Right hindlimb (tissue), 1 donor: ENCODE measurements around the gene STAC3.

Experiments
- DNase-seq: peaks from one replicate; pipeline ENCODE4 v3.0.0-alpha.2; 2018

STAC3 gene

GRCh38 chr12:57235728-57236131 is 15.3 kb downstream of the STAC3 start:
- DNase-seq, result no peak

DNA sequence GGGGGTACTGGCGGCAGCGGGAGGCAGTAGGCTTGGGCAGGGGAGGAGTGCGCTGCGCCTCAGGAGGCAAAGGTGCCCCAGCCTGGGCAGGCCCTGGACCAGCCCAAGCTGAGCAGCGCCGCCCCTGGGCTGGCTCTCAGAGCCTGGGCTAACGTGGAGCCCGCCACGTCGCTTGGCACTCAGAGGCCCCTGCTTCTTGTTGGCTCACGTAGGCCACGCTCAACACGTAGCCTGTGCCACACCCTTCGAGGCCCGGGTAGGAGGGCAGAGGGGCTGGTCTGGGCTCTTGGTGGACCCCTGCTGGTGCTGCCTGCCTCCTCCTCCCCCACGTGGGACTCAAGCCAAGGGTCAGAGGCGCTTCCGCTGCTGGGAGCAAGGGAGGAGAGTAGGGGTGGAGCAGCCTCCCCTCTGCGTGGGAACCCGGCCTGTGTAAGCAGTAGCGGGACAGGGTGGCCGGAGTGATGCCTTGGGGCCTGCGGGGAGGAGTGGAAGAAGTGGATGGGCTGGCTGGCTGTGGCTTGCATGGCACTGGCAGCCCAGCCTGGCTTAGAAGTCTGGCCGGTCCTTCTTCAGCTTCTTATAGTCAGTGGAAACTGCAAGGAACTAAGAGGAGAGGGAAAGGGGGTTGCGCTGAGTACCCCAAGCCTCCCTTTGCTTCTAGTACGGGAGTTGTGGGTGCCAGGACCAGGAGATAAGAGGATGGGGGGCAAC is 15.8 kb downstream of the STAC3 start:
- DNase-seq, result peak; percentile 85

- DNase-seq, result no peak
Observed at GRCh38 chr12:57234571-57235016, 16.4 kb downstream of the STAC3 start.

DNA sequence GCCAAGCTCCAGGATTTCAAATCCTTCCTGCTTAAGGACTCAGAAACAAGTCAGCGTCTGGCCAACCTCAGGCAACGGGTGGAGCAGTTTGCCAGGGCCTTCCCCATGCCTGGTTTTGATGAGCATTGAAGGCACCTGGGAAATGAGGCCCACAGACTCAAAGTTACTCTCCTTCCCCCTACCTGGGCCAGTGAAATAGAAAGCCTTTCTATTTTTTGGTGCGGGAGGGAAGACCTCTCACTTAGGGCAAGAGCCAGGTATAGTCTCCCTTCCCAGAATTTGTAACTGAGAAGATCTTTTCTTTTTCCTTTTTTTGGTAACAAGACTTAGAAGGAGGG is 16.8 kb downstream of the STAC3 start:
- DNase-seq, result no peak

DNA sequence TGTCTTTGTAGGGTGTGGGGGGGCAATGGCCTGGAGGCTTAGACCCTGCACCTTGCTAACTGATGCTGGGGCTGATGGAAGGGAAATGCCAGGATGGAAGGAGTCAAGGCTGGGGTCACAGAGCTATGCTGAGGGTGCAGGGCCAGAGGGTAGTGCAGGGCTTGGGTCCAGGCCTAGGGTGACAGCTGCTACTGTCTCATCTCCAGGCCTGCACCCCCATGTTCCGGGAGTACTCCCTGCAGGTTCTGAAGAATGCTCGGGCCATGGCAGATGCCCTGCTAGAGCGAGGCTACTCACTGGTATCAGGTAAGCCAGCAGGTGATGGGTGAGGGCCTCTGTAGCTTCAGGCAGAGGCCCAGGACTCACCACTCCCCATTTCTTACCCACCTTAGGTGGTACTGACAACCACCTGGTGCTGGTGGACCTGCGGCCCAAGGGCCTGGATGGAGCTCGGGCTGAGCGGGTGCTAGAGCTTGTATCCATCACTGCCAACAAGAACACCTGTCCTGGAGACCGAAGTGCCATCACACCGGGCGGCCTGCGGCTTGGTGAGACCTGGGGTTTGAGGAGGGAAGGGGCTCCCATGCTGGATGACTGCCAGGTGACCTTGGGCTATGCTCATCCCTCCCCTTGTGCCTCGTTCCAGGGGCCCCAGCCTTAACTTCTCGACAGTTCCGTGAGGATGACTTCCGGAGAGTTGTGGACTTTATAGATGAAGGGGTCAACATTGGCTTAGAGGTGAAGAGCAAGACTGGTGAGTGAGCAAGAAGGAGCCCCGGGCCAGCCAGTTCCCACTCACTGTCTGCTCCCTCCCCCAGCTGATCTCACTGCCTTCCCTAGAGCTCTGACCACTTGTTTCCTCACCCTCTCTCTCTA is 17.4 kb downstream of the STAC3 start:
- no peak for DNase-seq

- DNase-seq, result no peak
Observed at GRCh38 chr12:57232156-57232756, 18.7 kb downstream of the STAC3 start.

GRCh38 chr12:57231276-57232021 is 19.5 kb downstream of the STAC3 start:
- DNase-seq, result no peak

GRCh38 chr12:57230381-57231155 is 20.4 kb downstream of the STAC3 start:
- DNase-seq, result no peak

DNA sequence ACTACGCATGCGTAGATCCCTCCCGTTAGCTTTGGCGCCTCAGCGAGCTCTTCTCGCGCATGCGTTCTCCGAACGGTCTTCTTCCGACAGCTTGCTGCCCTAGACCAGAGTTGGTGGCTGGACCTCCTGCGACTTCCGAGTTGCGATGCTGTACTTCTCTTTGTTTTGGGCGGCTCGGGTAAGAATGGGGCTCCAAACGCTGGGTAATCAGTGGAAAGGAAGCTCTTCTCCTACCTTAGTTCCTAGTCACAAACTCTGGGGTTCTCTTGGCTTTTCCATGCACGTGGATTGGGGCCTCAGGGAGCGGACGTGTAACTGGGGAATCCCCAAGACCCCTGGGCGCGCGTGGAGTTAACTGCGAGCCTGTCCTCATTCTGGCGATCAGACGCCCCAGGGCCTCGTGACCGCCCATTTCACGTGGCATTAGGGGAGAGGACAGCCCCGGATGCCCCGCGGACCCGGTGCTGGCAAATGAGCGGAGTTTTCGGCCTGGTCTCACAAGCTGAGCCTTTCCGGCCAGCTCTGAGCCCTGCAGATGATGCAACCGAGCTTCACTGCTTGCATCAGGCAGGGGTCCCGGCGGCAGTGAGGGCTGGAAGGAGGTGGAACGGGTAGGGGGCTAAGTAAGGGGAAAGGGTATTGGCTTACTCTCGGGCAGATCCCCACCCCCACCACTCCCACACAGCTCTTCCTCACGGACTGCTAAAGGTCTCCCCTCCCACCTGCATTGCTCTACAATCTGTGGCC is 21.2 kb downstream of the STAC3 start, which contains the start of gene SHMT2:
Gene SHMT2 (plus strand): TSS at position 78 of the 747 bp plus-strand sequence. CDS start 68 bp downstream, at position 146.
- peak; percentile 96 for DNase-seq

DNA sequence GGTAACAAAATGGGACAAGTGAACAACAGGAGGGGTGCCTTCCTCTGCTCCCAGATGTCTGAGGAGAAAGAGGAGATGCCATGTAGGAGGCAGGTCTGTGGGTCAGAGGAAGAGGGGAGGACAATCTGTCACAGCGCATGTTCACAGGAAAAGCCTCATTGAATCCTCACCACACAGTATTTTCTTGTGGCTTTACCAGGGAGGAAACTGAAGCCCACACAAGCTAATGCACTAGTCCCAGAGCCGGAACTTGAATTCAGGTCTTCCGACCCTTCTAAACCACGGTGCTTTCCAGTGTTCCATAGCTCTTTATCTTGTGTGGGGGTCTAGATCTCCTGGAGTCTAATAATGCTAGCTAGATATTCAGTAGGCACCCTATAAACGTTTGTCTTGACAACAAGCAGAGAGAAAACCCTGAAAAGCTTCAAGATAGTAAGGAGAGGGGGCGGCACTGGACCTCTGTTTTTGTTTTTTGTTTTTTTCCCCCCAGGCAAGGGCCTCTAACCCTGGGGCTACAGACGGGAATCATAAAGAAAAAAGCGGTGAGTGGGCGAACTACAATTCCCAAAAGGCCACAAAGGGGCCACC is 21.8 kb downstream of the STAC3 start:
- no peak for DNase-seq

DNA sequence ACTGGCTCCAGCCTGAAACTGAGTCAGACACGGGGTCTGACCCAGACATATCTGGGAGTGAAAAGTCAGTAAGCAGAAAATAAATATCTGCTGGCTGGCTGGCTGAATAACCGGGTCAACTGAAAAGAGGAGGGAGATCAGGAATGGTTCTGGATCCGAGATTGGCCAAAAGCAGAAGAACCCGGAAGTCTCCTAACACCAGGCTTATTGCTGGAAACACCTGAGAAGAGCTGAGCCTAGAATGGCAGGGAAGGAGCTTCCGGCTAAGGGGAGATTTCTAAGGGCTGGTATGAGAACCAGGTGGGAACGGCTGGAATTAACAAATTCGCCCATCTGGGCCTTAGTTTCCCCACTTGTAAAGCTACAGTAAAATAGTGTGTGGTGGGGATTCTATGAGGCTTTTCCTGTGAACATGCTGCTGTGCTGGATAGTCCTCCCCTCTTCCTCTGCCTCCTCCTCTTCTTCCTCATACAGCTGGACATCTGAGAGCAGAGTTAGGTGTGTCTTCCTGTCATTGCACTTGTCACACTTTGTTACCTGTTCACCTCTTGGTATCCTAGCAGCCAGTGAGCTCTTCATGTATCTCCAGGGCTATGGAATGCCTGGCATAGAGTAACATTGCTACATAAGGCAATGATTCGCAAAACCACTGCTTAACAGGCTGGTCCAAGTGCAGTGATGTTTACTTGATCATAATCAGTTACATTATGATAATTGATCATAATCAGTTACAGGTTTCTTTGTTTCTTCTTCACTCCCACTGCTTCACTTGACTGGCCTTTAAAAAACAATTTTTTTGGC is 23.5 kb downstream of the STAC3 start:
- DNase-seq, result no peak

- no peak for DNase-seq
Observed at GRCh38 chr12:57226588-57227314, 24.2 kb downstream of the STAC3 start.

GRCh38 chr12:57225680-57226210 is 25.2 kb downstream of the STAC3 start:
- DNase-seq, result no peak

- DNase-seq, result no peak
Observed at GRCh38 chr12:57224973-57225679, 25.9 kb downstream of the STAC3 start.

- no peak for DNase-seq
Observed at GRCh38 chr12:57224278-57224972, 26.6 kb downstream of the STAC3 start.

- DNase-seq, result no peak
Observed at GRCh38 chr12:57223191-57224165, 27.5 kb downstream of the STAC3 start.
